Breast epithelium (tissue), 4 donors: ENCODE data around the gene PCBP3. TPM values are rescaled to one million over a fixed set of nuclear protein-coding genes. Genes with fewer than 3 reads are reported as not detected.

Experiments
- DNase-seq, 2 donors: peaks; one replicate each; pipeline ENCODE4 v3.0.0-alpha.2; 2019; ENCODE audit warnings: low spot score in 2 of 2
- H3K27ac ChIP-seq, 2 donors: fragments of 200-600 bp; sonication (generic) in 1 of 2; one replicate each; pipeline ENCODE4 v1.5.1; 2016 to 2019; ENCODE audit warnings: mild to moderate bottlenecking in 1 of 2
- H3K27me3 ChIP-seq, 2 donors: fragments of 200-600 bp; sonication (generic) in 1 of 2; one replicate each; pipeline versions ENCODE4 v1.5.1 to v1.6.0; 2017 to 2019; ENCODE audit warnings: control low read depth in 1 of 2, mild to moderate bottlenecking in 1 of 2
- H3K36me3 ChIP-seq: fragments of 200-600 bp; one replicate; pipeline ENCODE4 v1.5.1; 2019
- H3K4me1 ChIP-seq, 2 donors: fragments of 200-600 bp; sonication (generic); one replicate each; pipeline ENCODE4 v1.5.1; 2016 to 2019; ENCODE audit warnings: control low read depth in 1 of 2
- H3K4me3 ChIP-seq, 3 donors: fragments of 200-600 bp; sonication (generic); 1 replicate in 2 of 3; 2 replicates in 1 of 3; pipeline ENCODE4 v1.5.1; 2016 to 2019; ENCODE audit warnings: mild to moderate bottlenecking in 3 of 3, moderate library complexity in 2 of 3
- H3K9me3 ChIP-seq, 2 donors: fragments of 200-600 bp; sonication (generic) in 1 of 2; one replicate each; pipeline ENCODE4 v1.5.1; 2016 to 2019; ENCODE audit warnings: control low read depth in 1 of 2
- POLR2A ChIP-seq: fragments of 450-650 bp; IDR thresholded peaks from one replicate; pipeline ENCODE4 v1.6.1; 2016; ENCODE audit warnings: antibody characterized with exemption, mild to moderate bottlenecking, moderate library complexity
- POLR2AphosphoS5 ChIP-seq, 3 donors: sonication (generic); formaldehyde crosslinking; IDR thresholded peaks; one replicate each; pipeline ENCODE4 v1.6.1; 2017; ENCODE audit warnings: antibody characterized with exemption in 3 of 3
- intact Hi-C: fragments of 100-400 bp; cut with DNase I; formaldehyde crosslinking; loops from one replicate; pipeline ENCODE4 v1.15.1; 2023; ENCODE audit warnings: low total_unique reads
- total RNA-seq, 3 donors: library from RNA; depleted of rRNA; stranded (reverse); fragments of >200 nt; gene quantifications; one replicate each; pipeline ENCODE4 v1.1.0, GENCODE V29; 2016
- TF ChIP-seq, protein P1 (sequence below), 3 donors: fragments of 450-650 bp; IDR thresholded peaks; one replicate each; pipeline ENCODE4 v1.5.1; 2016 to 2017; ENCODE audit warnings: antibody characterized with exemption in 3 of 3, mild to moderate bottlenecking in 3 of 3, moderate library complexity in 3 of 3

PCBP3 gene
- total RNA-seq, 3 donors from 2014 or later = 3.4 to 13.8 (median 4.6) TPM

DNA sequence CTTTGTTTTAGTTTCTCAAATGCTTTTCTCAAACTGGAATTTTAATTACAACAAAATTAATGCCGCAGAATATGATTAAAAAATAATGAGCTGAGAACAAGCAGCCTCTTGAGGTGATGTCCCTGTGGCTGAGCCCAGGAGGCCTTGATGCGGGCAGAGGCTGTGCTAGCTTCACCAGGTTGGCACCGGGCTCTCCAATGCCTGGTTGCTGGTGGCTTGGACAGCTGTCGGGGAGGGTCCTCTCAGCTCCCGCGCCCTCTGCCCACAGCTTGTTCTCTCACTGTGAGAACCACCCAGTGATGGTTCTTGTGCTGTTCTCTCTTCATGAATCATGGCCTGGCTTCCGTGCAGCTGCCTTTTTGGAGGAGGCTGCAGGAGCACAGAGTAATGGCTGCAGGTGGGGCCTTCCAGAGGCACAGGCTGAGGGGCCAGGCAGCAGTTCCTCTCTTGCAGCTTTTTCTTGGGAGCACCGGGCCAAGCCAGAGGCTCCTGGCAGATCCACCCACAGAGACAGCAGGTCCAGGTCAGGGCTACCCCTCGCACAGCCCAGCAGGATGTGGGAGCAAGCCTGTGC is 156.3 kb downstream of the PCBP3 start:
- intact Hi-C loops = no loop called here
- Histone ChIP-seq H3K27ac (no peak overlapping the region), H3K36me3 (no peaks in the 10 kb centered on the region), H3K4me3 (no peak overlapping the region), H3K4me1 (no peaks in the 10 kb centered on the region), H3K27me3 (peaks cover 0 to 7% of the 10 kb centered on the region in 2 donors), H3K9me3 (no peaks in the 10 kb centered on the region)
- TF ChIP-seq POLR2A (no peak), POLR2AphosphoS5 (IDR thresholded peaks at IDR 0.05) (no peak)
- TF ChIP-seq, protein P1, sequence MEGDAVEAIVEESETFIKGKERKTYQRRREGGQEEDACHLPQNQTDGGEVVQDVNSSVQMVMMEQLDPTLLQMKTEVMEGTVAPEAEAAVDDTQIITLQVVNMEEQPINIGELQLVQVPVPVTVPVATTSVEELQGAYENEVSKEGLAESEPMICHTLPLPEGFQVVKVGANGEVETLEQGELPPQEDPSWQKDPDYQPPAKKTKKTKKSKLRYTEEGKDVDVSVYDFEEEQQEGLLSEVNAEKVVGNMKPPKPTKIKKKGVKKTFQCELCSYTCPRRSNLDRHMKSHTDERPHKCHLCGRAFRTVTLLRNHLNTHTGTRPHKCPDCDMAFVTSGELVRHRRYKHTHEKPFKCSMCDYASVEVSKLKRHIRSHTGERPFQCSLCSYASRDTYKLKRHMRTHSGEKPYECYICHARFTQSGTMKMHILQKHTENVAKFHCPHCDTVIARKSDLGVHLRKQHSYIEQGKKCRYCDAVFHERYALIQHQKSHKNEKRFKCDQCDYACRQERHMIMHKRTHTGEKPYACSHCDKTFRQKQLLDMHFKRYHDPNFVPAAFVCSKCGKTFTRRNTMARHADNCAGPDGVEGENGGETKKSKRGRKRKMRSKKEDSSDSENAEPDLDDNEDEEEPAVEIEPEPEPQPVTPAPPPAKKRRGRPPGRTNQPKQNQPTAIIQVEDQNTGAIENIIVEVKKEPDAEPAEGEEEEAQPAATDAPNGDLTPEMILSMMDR (IDR thresholded peaks at IDR 0.05) = no peak
- no peak for DNase-seq

DNA sequence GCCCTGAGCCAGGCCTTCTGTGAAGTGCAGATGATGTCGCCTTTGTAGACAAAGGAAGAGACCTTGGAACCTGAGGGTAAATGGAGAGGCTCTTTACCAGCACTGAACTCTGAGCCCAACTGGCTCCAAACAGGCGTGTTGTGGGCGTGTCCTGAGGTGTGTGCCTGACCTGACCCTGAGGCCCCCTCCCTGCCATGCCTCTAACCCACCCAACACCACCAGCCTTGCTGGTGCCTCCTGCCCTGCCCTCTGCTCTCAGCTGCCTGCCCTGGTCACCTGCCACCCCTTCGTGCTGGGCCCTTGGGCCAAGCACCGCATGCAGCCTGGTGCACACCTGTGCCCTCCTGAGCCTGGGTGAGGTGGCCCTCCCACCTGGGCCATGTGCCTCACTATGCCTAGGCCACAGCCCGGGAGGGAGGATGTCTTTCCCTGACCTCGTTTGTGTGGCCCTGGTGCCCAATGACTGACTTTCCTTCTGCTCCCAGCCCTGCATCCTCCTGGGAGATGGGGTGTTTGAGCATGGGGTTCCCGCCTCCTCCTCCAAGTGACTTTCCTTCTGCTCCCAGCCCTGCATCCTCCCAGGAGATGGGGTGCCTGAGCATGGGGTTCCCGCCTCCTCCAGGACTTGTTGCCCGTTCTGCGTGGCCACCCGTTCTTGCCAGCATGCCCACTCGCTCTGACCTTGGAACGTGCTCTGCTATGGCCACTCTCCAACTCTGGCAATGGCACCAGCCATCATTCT is 157.0 kb downstream of the PCBP3 start:
- intact Hi-C loops = no loop called here
- no peaks in the 10 kb centered on the region for H3K36me3 ChIP-seq
- H3K27me3 ChIP-seq = peaks cover 0 to 7% of the 10 kb centered on the region in 2 donors
- TF ChIP-seq POLR2AphosphoS5 (IDR thresholded peaks at IDR 0.05) (no peak), POLR2A (no peak)
- TF ChIP-seq, protein P1 (IDR thresholded peaks at IDR 0.05) = no peak
- no peaks in the 10 kb centered on the region for H3K9me3 ChIP-seq
- H3K4me3 ChIP-seq = no peak overlapping the region
- DNase-seq = no peak
- H3K27ac ChIP-seq = no peak overlapping the region
- H3K4me1 ChIP-seq = no peaks in the 10 kb centered on the region

DNA sequence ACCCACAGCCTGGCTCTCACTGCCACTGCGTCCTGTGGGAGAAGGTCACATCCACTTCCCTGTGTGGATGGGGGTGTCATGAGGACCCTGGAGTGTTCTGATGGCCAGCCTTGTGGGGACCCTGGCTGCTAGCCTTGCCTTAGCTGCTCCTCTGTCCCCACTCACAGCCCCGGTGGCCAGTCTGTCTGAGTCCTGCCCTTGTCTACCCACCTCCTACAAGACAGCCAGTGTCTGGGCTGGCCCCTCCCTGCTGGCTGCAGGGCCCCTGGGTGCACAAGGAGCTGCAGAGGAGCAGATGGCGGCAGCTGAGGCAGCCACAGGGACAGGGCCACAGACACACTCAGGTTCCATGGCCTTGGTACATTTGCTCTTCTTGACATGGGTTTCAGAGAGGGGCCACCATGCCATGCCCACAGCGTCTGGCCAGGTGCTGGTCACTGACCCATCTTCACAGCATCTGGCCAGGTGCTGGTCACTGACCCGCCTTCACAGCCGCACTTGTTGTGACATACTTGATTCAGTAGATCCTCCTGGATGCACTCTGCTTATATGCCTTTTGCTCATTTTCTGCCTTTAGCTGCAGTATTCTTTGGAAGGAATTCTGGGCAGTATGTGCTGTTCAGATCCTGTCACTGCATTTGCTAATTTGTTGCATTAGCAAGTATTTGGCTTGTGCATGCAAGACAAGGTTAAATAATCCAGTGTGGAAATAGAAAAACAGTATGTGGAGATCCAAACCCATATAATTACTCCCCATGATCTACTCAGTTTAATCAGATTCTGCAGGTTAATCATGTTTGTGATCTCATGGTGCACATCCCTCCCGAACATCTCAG is 157.8 kb downstream of the PCBP3 start:
- intact Hi-C loops = no loop called here
- H3K27me3 ChIP-seq = peaks cover 0 to 13% of the 10 kb centered on the region in 2 donors
- H3K27ac ChIP-seq = no peak overlapping the region
- TF ChIP-seq POLR2A = no peak
- TF ChIP-seq POLR2AphosphoS5 (IDR thresholded peaks at IDR 0.05) = no peak
- TF ChIP-seq, protein P1 (IDR thresholded peaks at IDR 0.05) = no peak
- no peak overlapping the region for H3K4me3 ChIP-seq
- H3K9me3 ChIP-seq = no peaks in the 10 kb centered on the region
- no peak for DNase-seq
- H3K4me1 ChIP-seq = no peaks in the 10 kb centered on the region
- no peaks in the 10 kb centered on the region for H3K36me3 ChIP-seq

DNA sequence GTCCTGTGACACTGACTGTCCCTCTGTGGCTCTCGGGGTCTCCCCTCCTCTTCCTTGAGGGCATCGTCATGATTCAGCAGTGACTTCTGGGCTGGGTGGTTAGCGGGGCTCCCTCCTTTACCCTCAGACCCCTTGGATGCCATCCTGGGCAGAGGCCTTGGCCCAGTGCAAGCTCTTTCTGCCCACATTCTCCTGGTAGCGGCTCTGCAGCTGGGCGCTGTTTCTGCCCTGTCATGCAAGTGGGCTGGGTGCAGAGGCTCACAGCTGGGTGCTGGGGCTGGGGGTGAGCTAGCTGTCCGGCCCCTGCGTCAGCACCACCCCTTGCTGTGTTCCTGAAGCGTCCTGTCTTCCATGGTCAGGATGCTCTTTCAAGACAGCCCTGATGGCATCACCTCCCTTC is 158.5 kb downstream of the PCBP3 start:
- H3K4me3 ChIP-seq = no peak overlapping the region
- TF ChIP-seq POLR2A = no peak
- TF ChIP-seq, protein P1 (IDR thresholded peaks at IDR 0.05) = no peak
- H3K9me3 ChIP-seq = no peaks in the 10 kb centered on the region
- intact Hi-C loops = no loop called here
- H3K4me1 ChIP-seq = no peaks in the 10 kb centered on the region
- DNase-seq = no peak
- no peaks in the 10 kb centered on the region for H3K36me3 ChIP-seq
- peaks cover 0 to 16% of the 10 kb centered on the region in 2 donors for H3K27me3 ChIP-seq
- H3K27ac ChIP-seq = no peak overlapping the region

DNA sequence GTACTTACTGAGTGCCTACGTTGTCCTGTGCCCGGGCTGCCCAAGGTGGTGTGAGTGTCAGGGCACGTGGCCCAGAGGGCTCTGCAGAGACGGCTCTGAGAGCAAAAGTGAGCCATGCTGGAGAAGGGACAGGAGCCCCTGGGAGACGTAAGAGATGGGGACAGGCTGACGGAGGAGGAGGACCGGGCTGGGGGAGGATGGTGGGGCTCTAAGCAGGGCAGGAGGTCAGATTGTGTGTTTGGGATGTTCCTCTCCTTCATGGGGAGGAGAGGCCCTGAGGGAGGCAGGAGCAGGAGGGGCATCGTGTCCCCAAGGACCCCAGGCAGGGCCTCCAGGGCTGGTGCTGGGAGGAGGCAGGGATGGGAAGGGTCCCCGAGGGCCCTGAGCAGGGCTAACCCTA is 158.9 kb downstream of the PCBP3 start:
- intact Hi-C loops = no loop called here
- TF ChIP-seq POLR2A (no peak), POLR2AphosphoS5 (IDR thresholded peaks at IDR 0.05) (no peak)
- TF ChIP-seq, protein P1 (IDR thresholded peaks at IDR 0.05) = no peak
- no peaks in the 10 kb centered on the region for H3K9me3 ChIP-seq
- H3K4me3 ChIP-seq = no peak overlapping the region
- no peaks in the 10 kb centered on the region for H3K36me3 ChIP-seq
- H3K27me3 ChIP-seq = peaks cover 0 to 11% of the 10 kb centered on the region in 2 donors
- DNase-seq = no peak
- H3K27ac ChIP-seq = no peak overlapping the region
- no peaks in the 10 kb centered on the region for H3K4me1 ChIP-seq
